Dermis microvascular lymphatic vessel endothelial cell (primary cell): Measurements from ENCODE around the gene CPNE5. TPM values are rescaled to one million over a fixed set of nuclear protein-coding genes. Genes with fewer than 3 reads are reported as not detected.
"Not testable (repeated sequence)": the region's sequence is repeated elsewhere in the genome, so short reads cannot be mapped to it uniquely, and the experiment has no call there.

ENCODE experiments used
- DNase-seq, 2 donors: peaks; one replicate each; pipeline versions ENCODE4 v3.0.0 to v3.0.0-alpha.2; 2010; ENCODE audit warnings: low read depth in 2 of 2
- total RNA-seq: library from RNA; depleted of rRNA; stranded (reverse); fragments of >200 nt; gene quantifications from 2 replicates; pipeline ENCODE4 v1.2.1, GENCODE V29; 2014

The CPNE5 gene
- total RNA-seq, 1 donor from 2014 or later: 5.0 TPM

GRCh38 chr6:36728289-36729160 is 110.7 kb downstream of the CPNE5 start:
- no peak for DNase-seq

- DNase-seq: no peak
Observed at GRCh38 chr6:36727505-36728021, 111.7 kb downstream of the CPNE5 start.

GRCh38 chr6:36725581-36725980 is 113.7 kb downstream of the CPNE5 start:
- DNase-seq: no peak

DNA sequence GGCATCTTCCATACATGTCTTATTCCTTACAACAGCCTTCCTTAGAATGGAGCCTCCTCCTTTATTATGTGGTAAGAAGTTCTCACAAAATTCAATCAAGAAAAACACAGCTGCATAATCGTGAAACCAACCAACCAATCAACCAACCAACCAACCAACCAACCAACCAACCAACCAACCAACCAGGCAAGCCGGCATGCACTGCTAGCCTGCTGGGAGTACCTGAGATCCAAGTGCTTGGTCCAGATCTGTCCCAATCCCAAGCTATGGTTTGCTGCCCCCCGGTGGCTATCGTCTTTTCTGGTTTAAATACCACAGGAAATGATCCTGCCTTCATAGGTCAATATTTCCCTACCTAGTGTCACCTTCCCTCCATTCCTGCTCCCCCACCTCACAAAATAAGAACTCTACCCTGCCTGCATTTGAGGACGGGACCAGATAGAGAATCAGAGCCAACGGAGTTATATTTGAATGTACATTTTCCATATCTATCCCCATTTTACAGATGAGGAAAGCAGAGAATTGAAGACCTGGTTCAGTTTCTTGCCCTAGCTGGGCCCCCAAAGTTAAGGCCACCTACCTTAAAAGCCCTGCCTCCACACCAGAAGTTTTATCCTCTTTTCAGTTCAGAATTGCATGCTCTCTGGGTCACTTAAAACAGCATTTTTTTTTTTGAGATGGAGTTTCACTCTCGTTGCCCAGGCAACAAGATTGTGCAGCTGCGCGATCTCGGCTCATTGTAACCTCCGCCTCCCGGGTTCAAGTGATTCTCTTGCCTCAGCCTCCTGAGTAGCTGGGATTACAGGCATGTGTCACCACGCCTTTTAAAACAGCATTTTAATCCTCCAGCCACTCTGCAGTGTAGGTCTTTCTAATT is 114.5 kb downstream of the CPNE5 start:
- DNase-seq: peak; percentile 57 to 73

GRCh38 chr6:36723992-36724391 is 115.3 kb downstream of the CPNE5 start:
- DNase-seq: not testable (repeated sequence)

DNA sequence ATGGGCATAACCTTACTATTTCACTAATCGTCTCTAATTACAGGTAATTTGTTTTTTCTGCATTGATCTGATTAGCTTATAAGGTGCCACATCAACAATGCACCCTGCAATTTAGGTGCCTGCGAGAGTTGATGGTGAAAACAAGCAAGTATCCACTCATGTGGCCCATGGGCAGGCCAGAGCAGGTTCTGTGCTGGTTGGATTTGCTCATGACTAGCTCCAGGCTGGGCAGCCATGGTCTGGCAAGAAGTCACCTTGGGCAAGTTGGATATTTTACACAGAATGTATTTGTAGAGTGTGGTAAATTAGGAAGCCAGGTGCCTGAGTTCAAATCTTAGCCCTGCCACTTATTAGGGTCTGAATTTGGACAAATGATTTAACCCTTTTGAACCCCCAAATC is 116.4 kb downstream of the CPNE5 start:
- DNase-seq: no peak

GRCh38 chr6:36722365-36722764 is 116.9 kb downstream of the CPNE5 start:
- DNase-seq: no peak

DNA sequence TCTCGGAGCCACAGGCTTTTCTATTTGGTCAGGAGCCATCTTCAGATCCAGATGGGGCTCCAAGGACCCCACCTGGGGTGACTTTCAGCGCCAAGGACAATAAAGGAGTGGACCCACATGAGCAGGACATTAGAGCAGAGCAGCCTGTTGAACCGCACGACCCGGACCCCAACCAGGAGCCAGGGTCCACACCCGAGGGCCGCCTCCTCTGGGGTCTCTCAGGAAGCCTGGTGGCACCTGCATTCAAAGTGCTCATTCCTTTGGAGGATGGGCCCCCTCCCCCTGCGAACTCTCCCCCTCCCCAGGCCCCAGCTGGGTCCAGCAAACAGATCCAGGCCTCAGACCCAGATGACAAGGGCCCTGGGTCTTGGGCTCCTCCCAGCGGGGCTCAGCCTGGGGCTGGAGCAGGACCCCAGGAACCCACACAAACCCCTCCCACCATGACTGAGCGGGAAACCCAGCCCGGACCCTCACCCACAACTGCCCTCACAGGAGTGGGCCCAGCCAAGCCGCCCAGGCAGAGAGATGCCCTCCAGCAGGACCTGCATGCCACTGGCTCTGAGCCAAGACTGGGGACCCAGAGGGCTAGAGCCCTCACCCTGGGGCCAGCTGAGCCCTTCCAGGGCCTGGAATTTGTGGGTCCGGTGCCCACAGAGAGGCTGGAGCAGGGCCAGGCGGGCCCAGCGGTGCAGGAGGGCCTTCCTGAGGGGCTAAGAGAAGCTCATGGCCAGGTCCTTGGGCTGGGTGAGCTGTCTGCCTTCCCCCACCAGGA is 117.7 kb downstream of the CPNE5 start:
- no peak for DNase-seq

DNA sequence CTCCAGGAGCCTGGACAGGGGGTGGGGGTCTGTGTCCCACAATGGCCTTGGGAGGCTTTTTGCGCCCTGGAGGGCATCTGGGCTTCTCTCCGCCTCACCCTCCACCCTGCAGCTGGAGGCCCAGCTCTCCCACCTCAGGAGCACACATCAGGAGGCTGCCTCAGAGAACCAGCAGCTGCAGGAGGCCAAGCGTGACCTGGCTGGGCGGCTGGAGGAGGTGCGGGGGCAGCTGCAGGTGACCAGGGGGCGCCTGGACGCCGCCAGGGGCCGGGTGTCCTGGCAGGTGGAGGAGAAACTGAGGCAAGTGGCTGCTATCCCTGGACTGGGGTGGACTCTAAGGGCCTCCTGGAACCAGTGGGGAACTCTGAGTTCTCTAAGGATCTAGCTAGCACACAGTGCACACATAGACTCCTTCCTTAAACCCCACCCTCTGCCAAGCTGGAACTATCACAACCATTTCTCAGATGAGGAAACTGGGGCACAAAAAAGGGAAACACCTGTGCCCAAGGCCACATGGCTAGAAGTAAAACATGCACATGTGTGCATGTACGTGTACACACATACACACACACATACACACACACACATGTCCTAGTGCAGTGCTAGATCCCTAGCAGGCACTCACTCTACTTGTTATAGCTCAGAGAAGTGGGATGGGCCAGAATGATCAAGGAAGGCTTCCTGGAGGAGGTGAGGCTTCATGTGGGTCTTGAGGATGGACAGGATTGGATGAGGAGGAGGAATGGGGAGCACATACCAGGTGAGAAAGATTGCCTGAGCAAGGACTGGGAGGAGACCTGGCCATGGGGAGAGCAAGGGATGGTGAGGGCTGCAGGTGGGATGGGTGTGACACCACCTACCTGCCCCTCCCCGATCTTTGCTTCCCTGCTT is 118.7 kb downstream of the CPNE5 start:
- no peak for DNase-seq

DNA sequence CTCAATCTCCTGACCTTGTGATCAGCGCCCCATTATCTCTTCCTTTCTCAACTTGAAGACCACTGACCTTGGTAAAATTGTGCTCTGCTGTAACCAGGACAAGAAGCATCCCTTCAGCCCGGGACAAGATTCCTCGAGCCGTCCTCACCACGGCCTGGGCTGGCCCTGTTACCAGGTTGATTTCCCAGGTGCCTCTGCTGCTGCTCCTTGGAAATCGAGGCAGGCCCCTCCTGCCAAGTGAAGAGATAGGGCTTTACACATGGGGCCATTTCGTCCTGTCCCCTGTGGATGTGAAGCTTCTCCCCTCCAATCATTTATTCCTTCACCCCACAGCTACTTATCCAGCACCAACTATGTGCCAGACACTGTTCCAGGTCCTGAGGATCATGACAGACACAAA is 120.1 kb downstream of the CPNE5 start:
- DNase-seq: no peak

GRCh38 chr6:36718560-36718959 is 120.7 kb downstream of the CPNE5 start:
- DNase-seq: no peak

DNA sequence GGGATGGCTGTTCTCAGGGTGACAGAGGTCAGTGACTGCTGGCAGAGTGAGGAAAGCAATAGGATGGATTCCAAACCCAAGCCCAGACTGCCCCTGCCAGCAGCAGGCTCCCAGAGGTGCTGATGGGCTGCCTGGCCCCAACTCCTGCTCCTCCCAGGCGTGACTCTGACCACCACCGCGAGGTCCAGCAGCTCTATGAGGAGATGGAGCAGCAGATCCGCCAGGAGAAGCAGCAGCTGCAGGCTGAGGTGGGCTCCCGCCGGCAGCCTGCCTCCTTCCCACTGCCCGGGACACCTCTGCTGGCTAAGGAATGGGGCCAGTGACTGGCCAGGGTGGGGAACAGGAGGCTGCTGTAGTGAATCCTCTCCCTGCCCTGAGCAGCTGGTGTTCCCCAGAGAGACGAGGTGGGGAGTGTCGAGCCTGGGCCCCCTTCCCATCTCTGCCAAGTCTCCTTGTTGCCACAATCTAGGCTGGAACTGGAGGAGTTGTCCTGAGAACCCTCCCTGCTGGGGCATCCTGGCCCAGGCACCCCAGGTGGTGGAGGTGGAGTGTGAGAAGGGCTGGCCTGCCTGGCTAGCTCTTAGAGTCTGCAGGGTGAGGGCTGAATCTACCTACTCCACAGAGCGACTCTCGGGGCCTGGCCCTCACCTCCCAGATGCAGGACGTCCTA is 121.2 kb downstream of the CPNE5 start:
- no peak for DNase-seq

DNA sequence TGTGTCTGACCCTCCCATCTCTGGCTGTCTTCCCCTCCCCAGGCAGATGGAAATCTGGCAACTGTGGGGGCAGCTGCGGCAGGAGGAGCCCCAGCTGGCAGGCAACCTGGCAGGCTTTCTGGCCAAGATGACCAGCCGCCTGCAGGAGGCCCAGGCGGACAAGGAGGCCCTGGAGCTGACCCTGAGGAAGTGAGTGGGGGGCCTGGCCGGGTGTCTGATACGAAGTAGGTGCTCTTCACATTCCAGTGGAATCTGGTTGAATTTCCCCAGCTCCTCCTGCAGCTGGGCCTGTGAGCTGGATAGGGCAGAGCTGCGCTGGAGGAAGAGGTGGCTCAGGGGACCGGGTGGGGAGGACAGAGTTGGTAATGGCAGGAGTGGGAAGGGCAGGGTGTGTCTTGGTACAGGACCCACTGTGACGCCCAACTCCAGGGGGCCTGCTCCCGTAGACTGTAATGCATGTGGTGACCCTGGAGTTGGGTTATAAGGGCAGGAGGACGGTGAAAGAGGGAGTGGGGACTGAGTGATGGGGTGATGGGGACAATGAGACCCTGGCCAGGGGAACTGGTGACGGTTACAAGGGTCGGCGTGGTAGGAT is 121.9 kb downstream of the CPNE5 start:
- no peak for DNase-seq

GRCh38 chr6:36716476-36717093 is 122.7 kb downstream of the CPNE5 start:
- DNase-seq: no peak

DNA sequence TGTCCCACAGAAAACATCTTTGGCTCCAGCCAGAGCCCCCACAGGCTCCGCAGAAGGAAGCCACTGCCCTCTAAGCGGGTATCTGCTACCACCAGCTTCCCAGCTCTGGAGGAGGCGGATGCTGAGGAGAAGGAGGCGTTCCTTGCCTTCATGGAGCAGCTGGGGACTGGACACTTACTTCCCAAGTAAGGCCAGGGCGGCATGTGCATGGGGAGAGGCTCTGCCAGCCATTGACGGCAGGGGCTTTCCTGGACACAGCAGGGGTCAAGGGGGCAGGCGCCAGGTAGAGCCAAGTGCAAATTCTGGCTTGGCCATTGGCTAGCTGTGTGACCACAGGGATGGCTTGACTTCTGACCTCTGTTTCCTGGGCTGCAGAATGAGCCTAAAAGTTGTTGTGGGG is 123.8 kb downstream of the CPNE5 start:
- DNase-seq: no peak

DNA sequence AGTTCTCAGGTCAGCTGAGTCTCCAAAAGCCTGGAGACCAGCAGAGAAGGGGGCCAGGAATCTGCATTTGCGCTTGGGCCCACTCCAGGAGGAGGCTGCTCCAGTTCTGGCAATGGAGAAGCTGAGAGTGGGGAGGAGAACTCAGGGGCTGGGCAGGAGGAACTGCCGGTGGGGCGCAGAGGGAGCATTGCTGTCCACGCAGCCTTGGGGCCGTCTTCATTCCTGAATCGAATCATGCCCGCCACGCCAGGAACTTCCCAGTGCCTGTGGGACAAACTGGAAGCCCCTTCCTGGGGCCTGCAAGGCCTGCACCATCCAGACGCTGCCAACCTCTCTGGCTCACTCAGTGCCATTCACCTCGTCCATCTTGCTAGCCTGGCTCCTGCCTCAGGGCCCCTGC is 124.7 kb downstream of the CPNE5 start:
- no peak for DNase-seq

DNA sequence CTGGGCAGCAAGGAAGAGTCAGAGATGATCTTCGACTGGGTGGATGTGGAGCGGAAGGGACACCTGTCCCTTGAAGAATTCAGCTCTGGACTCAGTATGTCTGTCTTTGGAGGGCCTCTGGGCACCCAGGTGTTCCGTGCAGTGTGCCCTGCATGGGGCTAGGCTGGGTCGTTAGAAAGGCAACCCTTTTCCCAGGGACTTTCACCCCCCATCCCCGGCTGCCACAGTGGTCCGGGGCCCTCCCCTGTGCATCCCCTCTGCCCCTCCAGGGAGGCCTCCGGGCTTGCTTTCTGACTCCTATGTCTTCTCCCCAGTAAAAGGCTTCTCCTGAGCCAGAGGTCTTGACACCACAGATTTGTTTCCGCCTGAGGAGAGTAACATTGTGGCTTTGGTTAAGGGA is 125.4 kb downstream of the CPNE5 start:
- no peak for DNase-seq

DNA sequence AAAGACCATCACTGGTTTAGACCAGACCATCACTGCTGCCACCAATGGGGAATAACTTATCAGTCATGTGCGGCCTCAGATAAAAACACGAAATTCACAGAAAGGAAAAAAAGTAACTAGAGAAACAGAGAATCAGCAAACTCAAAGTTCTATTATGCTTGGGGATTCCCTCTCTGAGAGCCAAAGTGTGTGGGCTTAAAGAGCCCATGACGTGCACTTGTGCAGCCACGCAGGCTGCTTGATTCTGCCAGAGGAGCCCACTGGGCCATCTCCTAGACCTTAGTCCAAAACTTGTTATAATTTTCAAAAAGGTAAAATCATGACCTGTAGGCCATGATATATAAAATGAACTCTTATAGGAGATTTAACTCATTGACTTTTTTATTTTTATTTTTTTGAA is 126.4 kb downstream of the CPNE5 start:
- DNase-seq: no peak

DNA sequence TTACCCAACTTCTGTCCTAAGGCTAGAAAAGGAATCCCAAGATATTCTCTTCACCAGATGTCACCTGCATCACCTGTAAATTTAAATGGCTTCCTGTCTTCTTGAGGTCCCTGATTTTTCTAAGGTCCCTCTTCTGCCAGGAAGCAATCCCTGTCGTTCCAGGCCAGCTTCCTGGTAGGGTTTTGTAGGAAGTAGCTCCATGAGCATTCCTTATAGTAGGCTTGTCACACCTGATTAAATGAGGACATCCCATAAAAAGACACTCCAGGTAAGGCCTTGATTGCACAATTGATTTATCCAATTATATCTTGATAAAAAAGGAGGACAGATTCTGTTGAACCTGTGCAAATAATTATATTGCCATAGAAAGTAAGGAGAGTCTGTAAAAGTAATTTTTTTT is 132.9 kb downstream of the CPNE5 start:
- no peak for DNase-seq
